AG04449 (cell line): ENCODE data around the gene PCNT.

Experiments used
- CTCF ChIA-PET: fragments of 350-600 bp; formaldehyde crosslinking; extraction: SDS; loops from one replicate; lab custom pipeline; 2021; ENCODE audit warnings: antibody characterized with exemption; lab: Yijun Ruan, JAX
- POLR2A ChIA-PET: fragments of 400-600, 350-600 bp; formaldehyde crosslinking; extraction: SDS; loops from one replicate; lab custom pipeline; 2020; ENCODE audit warnings: antibody characterized with exemption, inconsistent platforms; lab: Yijun Ruan, JAX
- DNase-seq: peaks from one replicate; pipeline ENCODE4 v3.0.0-alpha.2; 2010; ENCODE audit warnings: low read depth, low spot score
- H3K4me3 ChIP-seq: 2 replicates; pipeline ENCODE4 v1.5.1; 2011; ENCODE audit warnings: low read depth, mild to moderate bottlenecking, control low read depth, low read length
- TF ChIP-seq, protein P1 (sequence below): IDR thresholded peaks from one replicate; pipeline ENCODE4 v1.5.1; 2011; ENCODE audit warnings: mild to moderate bottlenecking, moderate library complexity, low read length, control low read depth, inconsistent platforms; ENCODE audit not compliant: insufficient read depth; ENCODE audit errors: missing control alignments

PCNT gene

DNA sequence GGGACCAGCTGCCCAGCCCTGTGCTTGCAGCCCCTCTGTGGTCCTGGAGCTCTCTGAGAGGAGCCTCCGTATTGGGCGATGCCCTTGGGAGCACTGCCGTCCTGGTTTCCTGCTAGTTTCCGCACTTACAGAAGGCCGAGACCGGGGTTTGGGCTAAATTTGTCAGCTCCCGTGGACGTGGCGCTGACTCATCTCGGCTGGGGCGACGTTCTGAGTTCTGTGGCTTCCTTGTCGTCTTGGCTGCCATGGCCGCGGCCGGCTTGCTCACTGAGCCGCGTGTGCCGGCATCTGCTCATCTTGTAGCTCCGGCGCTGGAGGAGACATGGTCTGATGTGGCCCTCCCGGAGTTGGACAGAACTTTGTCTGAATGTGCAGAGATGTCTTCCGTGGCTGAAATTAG, 64.9 kb downstream of the PCNT start:
- H3K4me3 ChIP-seq = no peak overlapping the region
- DNase-seq = no peak
- CTCF ChIA-PET = no interaction called here
- TF ChIP-seq, protein P1, sequence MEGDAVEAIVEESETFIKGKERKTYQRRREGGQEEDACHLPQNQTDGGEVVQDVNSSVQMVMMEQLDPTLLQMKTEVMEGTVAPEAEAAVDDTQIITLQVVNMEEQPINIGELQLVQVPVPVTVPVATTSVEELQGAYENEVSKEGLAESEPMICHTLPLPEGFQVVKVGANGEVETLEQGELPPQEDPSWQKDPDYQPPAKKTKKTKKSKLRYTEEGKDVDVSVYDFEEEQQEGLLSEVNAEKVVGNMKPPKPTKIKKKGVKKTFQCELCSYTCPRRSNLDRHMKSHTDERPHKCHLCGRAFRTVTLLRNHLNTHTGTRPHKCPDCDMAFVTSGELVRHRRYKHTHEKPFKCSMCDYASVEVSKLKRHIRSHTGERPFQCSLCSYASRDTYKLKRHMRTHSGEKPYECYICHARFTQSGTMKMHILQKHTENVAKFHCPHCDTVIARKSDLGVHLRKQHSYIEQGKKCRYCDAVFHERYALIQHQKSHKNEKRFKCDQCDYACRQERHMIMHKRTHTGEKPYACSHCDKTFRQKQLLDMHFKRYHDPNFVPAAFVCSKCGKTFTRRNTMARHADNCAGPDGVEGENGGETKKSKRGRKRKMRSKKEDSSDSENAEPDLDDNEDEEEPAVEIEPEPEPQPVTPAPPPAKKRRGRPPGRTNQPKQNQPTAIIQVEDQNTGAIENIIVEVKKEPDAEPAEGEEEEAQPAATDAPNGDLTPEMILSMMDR = no peak
- POLR2A ChIA-PET = no interaction called here

DNA sequence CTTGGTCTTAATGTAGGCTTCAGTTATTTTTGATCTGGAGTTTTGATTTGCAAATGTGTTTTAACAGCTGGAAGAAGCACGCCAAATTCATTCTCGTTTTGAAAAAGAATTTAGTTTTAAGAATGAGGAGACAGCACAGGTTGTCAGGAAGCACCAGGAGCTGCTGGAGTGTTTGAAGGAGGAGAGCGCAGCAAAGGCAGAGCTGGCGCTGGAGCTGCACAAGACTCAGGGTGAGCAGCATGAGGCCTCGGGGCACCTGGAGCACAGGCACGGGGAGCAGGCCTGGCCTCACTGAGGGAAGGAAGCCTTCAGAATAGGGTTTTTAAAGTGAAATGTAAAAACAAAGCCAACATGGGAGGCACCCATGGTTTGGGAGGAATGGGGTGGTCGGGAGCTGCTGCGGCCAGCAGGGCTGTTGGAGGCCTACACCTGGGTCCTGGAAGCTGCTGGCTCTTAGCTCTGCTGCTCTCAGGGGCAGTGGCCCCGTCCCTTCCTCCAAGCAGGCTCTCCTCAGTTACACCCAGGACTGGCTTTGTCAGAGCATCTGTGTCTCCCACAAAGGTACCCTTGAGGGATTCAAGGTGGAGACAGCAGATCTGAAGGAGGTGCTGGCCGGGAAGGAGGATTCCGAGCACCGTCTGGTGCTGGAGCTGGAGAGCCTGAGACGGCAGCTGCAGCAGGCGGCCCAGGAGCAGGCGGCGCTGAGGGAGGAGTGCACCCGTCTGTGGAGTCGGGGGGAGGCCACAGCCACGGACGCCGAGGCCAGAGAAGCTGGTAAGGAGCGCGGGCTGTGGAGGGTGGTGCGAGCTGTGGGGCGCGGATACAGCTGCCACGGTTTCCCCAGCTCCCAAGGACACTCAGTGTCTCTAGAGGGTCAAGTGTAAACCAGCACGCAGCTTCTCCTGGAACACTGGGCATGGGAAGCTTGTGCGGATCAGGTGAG, 66.9 kb downstream of the PCNT start:
- TF ChIP-seq, protein P1 = no peak
- POLR2A ChIA-PET = no interaction called here
- H3K4me3 ChIP-seq = no peak overlapping the region
- no peak for DNase-seq
- CTCF ChIA-PET = interaction anchor here (0.6 to 1.3 kb wide), 4 partner anchors 10 to 135 kb away, joined by 3 to 4 read pairs (median 4); no protein-coding TSS in a partner anchor

DNA sequence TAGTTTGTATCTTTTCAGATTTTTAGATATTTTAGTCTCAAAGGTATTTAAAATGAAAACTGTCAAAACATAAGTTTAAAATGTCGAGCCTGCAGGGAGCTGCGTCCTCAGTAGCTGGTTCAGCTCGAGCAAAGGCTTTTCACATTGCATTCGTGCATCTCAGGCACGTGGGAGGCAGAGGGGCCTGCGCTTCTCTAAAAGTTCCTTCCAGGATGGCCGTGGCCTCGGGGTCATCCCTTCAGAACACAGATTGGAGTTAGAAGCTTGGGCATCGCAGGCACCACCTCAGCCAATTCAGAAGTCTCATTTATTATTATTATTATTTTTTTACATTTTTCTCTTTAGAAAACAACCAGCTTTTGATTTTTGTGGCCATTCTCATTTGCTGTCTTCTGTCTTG, 67.8 kb downstream of the PCNT start:
- DNase-seq = no peak
- no peak overlapping the region for H3K4me3 ChIP-seq
- ChIA-PET CTCF (interaction anchor here (1.2 kb wide), 1 partner anchor 13 kb away, joined by 4 read pairs; no protein-coding TSS in a partner anchor), POLR2A (no interaction called here)
- TF ChIP-seq, protein P1 = no peak

DNA sequence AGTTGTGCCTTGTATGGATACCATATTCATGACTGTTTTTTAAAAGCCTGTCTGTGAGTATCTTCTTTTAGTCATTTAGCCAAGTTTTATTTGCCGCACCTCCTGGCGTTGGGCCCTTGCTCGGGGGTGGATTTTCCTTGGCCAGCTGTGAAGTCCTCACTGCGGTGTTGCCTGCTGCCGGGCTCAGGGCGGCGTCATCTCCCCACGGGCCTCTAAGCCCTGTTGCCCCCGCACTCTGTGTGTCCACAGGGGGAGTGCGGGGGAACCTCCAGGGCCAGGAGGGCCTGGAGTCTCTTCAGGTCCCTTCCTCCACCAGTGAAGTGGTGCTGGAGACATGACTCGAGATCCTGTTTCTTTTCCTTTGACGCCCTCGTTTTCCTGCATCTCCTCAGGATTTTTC, 69.0 kb downstream of the PCNT start:
- CTCF ChIA-PET = no interaction called here

DNA sequence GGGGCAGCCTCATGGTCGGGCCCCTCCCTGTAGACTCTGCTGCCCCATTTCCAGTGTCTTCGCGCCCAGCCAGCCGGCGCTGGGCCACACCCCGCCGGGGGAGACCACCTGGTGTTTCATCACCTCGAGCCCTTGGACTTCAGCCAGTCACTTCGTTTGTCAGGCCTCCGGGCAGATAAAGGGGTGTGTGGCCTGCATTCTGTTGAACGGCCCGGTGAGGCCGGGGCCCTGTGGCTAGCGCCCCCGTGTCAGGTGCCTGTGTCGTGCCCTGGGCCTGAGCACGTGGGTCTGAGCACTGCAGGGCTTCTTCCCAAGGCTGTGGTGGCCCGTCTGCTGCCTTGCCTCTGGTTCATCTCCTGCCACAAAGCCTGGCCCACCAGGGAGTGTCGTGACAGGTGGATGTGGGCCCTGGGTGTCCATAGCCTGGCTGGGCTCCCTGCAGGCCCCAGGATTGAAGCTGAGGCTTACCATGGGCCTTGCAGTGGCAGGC, 69.5 kb downstream of the PCNT start:
- POLR2A ChIA-PET = no interaction called here
- DNase-seq = no peak
- H3K4me3 ChIP-seq = no peak overlapping the region
- CTCF ChIA-PET = no interaction called here
- TF ChIP-seq, protein P1 = no peak

More for the DNA sequence above, 69.0 kb downstream of the PCNT start:
- DNase-seq = no peak
- POLR2A ChIA-PET = no interaction called here
- no peak overlapping the region for H3K4me3 ChIP-seq
- TF ChIP-seq, protein P1 = no peak

DNA sequence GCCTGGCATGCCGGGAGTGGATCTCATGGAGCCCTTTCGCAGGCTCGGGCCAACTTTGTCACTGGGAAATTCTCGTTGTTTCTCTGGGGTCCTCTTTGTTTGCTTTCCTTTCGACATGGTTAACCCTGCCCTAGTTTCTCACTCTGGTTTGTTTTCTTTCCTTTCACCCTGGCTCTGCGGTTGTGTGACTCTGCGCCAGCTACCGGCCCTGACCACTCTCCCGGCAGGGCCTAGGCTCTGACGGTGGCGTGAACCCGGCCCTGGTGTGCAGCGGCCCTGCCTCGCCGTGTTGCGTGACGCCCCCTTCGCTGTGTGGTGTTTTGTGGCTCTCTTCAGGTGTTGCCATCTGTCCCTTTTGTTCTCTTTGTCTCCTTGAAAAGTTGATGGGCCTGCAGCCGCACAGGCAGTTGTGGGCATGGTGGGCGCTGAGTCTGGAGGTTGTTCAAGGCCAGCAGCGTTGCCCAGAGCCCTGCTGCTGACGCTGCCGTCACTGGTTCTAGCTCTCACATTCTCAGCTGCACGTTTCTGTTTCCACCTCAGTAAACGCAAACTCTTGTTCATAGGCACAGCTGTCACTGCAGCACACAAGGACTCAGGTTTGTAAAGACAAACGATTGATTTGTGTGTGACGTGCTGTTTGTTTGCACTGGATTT, 70.1 kb downstream of the PCNT start:
- TF ChIP-seq, protein P1 = no peak
- no peak for DNase-seq
- no peak overlapping the region for H3K4me3 ChIP-seq
- ChIA-PET POLR2A (no interaction called here), CTCF (no interaction called here)
